ENCODE data around the gene FIGLA.

Gene FIGLA

GRCh38 chr2:70777450-70777849 is 13.0 kb downstream of the FIGLA start:
- DNase-seq (ENCODE audit: extremely low spot score), result no peak
- POLR2A ChIA-PET, result no interaction called here
- CTCF ChIA-PET, result interaction anchor here (1.0 kb wide), 1 partner anchor 9 kb away, joined by 4 read pairs; the partner anchor contains the start of gene ADD2
- no peak for TF ChIP-seq CTCF (IDR thresholded peaks at IDR 0.05; ENCODE audit: control extremely low read depth, extremely low read depth, low read depth, missing control alignments)

- POLR2A ChIA-PET, result no interaction called here
- no peak for TF ChIP-seq CTCF (IDR thresholded peaks at IDR 0.05; ENCODE audit: control extremely low read depth, extremely low read depth, low read depth, missing control alignments)
- CTCF ChIA-PET, result interaction anchor here (1.0 kb wide), 1 partner anchor 8 kb away, joined by 4 read pairs; the partner anchor contains the start of gene ADD2
- no peak for DNase-seq (ENCODE audit: extremely low spot score)
These were observed 14.2 kb downstream of the FIGLA start for GRCh38 chr2:70776266-70776665.

GRCh38 chr2:70775141-70775540 is 15.3 kb downstream of the FIGLA start:
- POLR2A ChIA-PET, result no interaction called here
- DNase-seq (ENCODE audit: extremely low spot score), result no peak
- CTCF ChIA-PET, result interaction anchor here (1.6 to 2.9 kb wide), 2 partner anchors 15 to 89 kb away, joined by 4 to 7 read pairs; partner anchors contain the start of gene FIGLA
- no peak for TF ChIP-seq CTCF (IDR thresholded peaks at IDR 0.05; ENCODE audit: control extremely low read depth, extremely low read depth, low read depth, missing control alignments)

GRCh38 chr2:70772486-70773155 is 17.8 kb downstream of the FIGLA start:
- DNase-seq (ENCODE audit: extremely low spot score), result no peak
- POLR2A ChIA-PET, result no interaction called here
- CTCF ChIA-PET, result interaction anchor here (0.8 kb wide), 1 partner anchor 9 kb away, joined by 3 read pairs; no protein-coding TSS in a partner anchor
- no peak for TF ChIP-seq CTCF (IDR thresholded peaks at IDR 0.05; ENCODE audit: control extremely low read depth, extremely low read depth, low read depth, missing control alignments)

GRCh38 chr2:70771446-70771845 is 19.0 kb downstream of the FIGLA start:
- POLR2A ChIA-PET, result no interaction called here
- DNase-seq (ENCODE audit: extremely low spot score), result peak; percentile 22
- TF ChIP-seq CTCF (IDR thresholded peaks at IDR 0.05; ENCODE audit: control extremely low read depth, extremely low read depth, low read depth, missing control alignments), result no peak
- CTCF ChIA-PET, result no interaction called here

- no peak for TF ChIP-seq CTCF (IDR thresholded peaks at IDR 0.05; ENCODE audit: control extremely low read depth, extremely low read depth, low read depth, missing control alignments)
- ChIA-PET CTCF (interaction anchor here (1.2 to 2.8 kb wide), 3 partner anchors 10 to 102 kb away, joined by 4 to 13 read pairs (median 7); no protein-coding TSS in a partner anchor), POLR2A (no interaction called here)
These were observed 21.0 kb downstream of the FIGLA start for GRCh38 chr2:70769450-70769849.

More at GRCh38 chr2:70769450-70769849, 21.0 kb downstream of the FIGLA start:
- DNase-seq (ENCODE audit: extremely low spot score), result no peak

Data from GM10248 (cell line).